Measurements from ENCODE around the gene C8B.
A peak's percentile ranks its signal among the peaks of the same experiment; 100 is the strongest.

The C8B gene

DNA sequence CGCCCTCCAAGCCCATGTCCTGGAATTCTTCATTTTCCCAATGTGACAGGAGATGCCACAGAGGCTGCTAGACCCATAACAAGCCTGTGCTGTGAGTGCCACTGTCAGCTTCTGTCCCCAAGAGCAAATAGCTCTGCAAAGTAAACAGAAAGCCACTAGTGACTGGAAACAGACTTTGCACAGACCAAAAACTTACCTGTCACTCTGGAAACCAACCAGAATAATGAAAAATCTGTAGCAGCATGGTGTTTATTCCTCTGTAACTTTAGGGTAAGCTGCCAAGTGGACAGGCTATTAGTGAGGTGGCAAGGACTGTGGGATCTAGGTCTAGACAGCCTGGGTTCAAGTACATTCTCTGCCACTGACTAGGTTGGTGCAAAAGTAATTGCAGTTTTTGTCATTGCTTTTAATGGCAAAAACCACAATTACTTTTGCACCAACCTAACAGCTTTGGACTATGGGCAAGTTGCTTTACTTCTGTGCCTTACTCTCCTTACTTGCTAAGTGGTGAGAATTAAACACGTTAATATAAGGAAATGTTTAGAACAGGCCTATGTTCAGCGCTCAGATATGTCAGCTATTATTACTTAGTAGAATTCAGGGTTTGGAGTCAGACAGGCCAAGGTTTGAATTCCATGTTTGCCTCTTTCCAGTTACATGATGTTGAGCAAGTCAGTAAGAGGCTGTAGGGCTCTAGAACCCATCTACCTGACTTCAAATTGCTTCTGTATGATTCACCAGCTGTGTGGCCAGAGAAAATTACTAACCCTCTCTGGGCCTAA, at the start of gene C8B:
C8B (minus strand) TSS at position 100 of the 782 bp plus-strand sequence; CDS start at position 33, 67 bp downstream.
- TF ChIP-seq, protein P1, sequence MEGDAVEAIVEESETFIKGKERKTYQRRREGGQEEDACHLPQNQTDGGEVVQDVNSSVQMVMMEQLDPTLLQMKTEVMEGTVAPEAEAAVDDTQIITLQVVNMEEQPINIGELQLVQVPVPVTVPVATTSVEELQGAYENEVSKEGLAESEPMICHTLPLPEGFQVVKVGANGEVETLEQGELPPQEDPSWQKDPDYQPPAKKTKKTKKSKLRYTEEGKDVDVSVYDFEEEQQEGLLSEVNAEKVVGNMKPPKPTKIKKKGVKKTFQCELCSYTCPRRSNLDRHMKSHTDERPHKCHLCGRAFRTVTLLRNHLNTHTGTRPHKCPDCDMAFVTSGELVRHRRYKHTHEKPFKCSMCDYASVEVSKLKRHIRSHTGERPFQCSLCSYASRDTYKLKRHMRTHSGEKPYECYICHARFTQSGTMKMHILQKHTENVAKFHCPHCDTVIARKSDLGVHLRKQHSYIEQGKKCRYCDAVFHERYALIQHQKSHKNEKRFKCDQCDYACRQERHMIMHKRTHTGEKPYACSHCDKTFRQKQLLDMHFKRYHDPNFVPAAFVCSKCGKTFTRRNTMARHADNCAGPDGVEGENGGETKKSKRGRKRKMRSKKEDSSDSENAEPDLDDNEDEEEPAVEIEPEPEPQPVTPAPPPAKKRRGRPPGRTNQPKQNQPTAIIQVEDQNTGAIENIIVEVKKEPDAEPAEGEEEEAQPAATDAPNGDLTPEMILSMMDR (conservative IDR thresholded peaks at IDR 0.05; ENCODE audit: low read length) = no peak
- no peak within 1 kb of the TSS for H3K4me3 ChIP-seq (ENCODE audit: low read length)
- DNase-seq (ENCODE audit: low read depth) = no peak

DNA sequence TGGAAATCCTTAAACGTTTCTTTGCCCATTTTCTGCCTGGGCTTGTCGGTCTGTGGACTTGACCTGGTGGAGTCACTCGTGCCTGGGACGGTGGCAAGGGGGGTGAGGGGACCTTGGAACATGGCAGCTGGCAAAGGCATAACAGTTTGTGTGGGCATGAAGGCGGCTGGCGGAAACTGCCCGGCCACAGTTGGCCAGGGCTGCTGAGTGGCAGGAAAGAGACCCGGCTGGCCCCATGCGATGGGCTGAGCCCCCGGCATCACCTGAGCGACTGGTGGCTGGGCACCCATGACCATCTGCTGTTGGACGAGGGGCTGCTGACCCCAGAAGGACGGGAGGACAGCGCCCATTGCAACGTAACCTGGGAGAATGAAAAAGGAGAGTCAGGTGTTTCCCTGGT, 49.3 kb upstream of the C8B start:
- TF ChIP-seq, protein P1 (conservative IDR thresholded peaks at IDR 0.05; ENCODE audit: low read length) = no peak
- DNase-seq (ENCODE audit: low read depth) = no peak
- H3K4me3 ChIP-seq (ENCODE audit: low read length) = no peak overlapping the region

DNA sequence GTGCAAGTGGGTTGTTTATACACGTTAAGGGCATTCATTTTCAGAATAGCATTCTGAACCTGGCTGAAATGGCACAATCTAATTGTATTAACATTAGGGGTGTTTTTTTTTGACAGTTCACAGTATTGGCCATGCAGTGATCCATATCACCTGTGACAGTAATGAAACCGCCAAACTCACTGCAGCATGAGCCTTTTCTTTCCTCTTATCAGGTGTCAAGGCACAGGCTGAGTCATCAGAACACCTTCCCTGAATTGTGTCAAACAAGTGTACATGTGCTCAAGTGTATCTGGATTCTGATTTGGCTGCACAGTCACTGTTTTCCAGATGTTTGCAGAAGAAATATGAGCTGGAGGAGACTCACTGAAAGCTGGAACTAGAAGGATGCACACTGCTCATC, 47.7 kb upstream of the C8B start:
- TF ChIP-seq, protein P1 (conservative IDR thresholded peaks at IDR 0.05; ENCODE audit: low read length) = no peak
- no peak overlapping the region for H3K4me3 ChIP-seq (ENCODE audit: low read length)
- no peak for DNase-seq (ENCODE audit: low read depth)

DNA sequence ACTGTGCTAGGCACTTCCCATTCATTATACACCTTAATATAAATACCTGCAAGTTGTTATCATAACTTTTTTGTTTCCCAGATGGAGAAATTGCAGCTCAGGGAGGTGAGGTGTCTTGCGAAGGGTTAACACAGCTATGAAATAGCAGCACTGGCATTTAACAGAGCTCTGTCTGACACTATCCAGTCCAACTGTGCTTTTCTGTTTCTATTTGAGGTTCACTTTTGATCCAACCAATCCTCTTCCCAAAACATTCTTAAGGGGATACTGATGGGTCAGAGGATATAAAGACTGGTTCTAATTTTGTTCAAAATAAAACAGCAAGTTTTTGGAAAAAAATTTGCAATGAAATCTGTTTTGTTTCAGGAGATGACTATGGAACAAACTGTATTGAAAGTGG, 46.5 kb upstream of the C8B start:
- DNase-seq (ENCODE audit: low read depth) = no peak
- TF ChIP-seq, protein P1 (conservative IDR thresholded peaks at IDR 0.05; ENCODE audit: low read length) = no peak
- no peak overlapping the region for H3K4me3 ChIP-seq (ENCODE audit: low read length)

DNA sequence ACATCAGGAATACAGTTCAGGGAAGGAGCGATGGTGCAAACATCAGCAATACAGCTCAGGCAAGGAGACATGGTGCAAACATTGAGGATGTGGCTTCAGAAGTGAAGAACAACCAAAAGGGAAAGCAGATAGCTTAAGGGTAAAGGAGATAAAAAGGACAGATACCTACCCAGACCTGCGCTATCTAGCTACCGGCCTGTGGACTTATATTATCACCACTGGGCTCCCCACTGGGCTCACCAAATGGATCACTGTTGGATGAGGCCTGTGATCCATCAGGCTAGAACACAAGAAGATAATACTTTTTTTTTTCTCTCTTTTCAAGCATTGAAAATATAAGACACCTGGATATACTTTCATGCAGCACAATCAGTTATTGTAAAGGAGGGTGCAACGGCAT, 44.7 kb upstream of the C8B start:
- no peak for DNase-seq (ENCODE audit: low read depth)
- H3K4me3 ChIP-seq (ENCODE audit: low read length) = no peak overlapping the region
- TF ChIP-seq, protein P1 (conservative IDR thresholded peaks at IDR 0.05; ENCODE audit: low read length) = no peak

DNA sequence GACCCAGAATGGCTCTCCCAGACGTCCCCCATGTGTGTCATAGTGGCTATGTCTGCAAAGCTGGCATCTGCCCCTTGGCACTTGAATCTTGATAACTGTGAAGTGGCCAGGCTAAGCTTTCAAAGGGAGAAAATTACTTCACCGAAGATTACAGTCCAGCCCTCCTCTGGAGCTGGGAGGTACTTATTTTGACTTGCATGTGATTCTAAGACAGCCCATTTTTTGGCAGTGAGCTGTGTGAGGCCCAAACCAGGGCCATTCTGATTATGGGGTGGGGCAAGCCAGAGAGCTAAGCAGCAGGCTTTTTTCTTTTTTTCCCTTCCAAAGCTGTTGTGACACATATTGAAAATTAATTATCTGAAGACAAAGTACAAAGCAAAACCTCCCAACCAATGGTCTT, 42.1 kb upstream of the C8B start:
- TF ChIP-seq, protein P1 (conservative IDR thresholded peaks at IDR 0.05; ENCODE audit: low read length) = no peak

DNA sequence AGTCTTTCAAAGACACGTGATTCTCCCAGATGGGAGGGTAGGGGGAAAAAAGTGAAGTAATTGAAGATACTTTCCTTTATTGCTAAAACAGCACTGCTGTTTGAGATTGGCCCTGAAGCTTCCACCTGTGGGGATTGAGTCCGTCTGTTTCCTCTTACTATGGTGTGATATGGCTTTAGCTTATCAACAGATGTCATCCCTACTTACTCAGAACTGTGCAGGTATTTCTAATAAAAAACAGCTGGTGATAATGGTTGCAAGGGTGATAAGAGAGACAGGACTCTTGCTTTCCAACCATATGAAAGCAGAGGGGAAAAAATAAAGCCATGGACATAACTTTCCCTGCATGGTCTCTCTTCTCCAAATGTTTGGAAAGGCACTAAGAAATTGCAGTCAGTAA, 41.7 kb upstream of the C8B start:
- DNase-seq (ENCODE audit: low read depth) = no peak
- no peak overlapping the region for H3K4me3 ChIP-seq (ENCODE audit: low read length)
- TF ChIP-seq, protein P1 (conservative IDR thresholded peaks at IDR 0.05; ENCODE audit: low read length) = no peak

More for the DNA sequence above, 42.1 kb upstream of the C8B start:
- peak; percentile 24 for DNase-seq (ENCODE audit: low read depth)
- H3K4me3 ChIP-seq (ENCODE audit: low read length) = no peak overlapping the region
